SK-N-MC (cell line): Measurements from ENCODE around the gene TLR3.

Experiments
- EZH2 ChIP-seq: fragments of 200-600 bp; sonication (generic); IDR thresholded peaks from one replicate; pipeline ENCODE4 v1.6.1; 2017; ENCODE audit warnings: antibody characterized with exemption
- FOXP2 ChIP-seq: optimal IDR thresholded peaks from 2 replicates; pipeline ENCODE3; 2011; ENCODE audit warnings: mild to moderate bottlenecking, moderate library complexity; ENCODE audit not compliant: insufficient read depth; ENCODE audit errors: extremely low read length, control extremely low read depth

DNA sequence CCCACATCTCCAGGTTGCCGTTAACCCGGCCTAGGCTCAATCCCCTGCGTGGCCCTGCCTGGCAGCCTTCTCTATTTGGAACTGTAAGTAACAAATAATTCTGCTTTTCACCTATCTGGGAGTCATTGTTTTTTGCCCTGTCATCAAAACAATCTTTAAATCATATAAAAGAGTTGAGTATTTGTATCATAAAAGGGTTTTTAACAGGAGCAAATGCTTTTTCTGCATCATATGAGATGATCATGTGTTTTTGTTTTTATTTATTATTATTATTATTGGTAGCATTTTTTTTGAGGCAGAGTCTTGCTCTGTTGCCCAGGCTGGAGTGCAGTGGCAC lies 10.0 kb upstream of the TLR3 start:
- TF ChIP-seq FOXP2 (no peak), EZH2 (no peak)
